HG02870 (cell line): ENCODE measurements around the gene RNF220.

Experiments
- ATAC-seq: cut with Tn5 transposase; IDR thresholded peaks from one replicate; pipeline ENCODE4 v1.9.1; 2021; ENCODE audit warnings: mild to moderate bottlenecking, moderate library complexity; ENCODE audit not compliant: unreplicated experiment

RNF220 gene

DNA sequence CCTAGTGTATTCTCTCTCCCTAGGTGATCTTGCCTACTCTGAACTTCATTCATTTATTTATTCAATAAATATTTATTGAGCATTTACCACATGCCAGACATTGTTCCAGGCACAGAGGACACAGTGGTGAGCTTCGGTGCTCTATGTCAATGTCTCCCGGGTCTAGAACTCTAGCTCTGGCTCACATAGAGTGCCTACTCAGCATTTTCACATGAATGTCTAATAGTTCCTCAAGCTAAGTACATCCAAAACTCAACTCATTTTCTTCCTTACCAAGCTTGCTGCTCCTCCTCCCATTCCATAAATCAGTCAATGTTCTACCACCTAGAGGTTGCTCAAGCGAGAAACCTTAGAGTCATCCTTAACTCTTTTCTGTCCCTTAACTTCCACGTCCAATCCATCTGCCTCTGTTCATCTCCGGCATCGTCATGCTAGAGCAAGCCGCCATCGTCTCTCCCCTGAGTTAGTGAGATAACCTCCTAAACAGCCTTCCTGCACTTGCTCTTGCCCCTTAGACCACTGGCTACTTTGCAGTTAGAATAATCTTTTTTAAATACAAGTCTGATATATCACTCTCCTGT lies 201.7 kb downstream of the RNF220 start:
- no peak for ATAC-seq

DNA sequence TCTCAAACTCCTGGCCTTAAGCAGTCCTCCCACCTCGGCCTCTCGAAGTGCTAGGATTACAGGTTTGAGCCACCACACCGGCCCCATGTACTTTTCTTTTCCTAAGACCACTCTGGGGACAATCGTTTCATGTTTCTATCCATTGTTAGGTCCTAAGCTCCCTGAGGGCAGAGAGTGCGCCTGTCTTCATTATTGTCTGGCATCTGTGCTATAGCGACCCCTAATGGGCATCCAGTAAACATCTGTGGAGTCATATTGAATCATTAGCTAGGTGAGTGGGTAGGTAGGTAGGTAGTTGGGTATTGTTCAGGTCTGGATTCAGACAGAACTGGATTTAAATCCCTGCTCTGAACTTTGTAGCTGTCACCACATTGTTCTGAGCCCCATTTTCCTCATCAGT lies 203.1 kb downstream of the RNF220 start:
- ATAC-seq, result no peak

DNA sequence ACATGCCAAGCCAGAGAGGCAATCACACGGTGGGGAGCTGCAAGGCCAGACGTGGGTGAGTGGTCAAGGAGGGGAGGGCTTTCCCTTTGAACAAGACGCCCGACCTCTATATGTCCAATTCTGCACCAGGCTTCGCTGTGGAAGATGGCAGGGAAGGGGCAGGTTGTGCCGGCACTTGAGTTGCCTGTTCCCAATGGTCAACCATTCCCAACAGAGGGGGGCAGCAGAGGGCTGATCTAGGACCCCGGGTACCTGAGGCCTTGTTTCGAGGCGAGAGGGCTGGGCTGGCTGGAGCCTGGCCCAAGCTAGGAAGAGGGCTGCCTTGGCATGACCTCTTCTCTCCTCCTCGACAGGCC lies 204.3 kb downstream of the RNF220 start:
- no peak for ATAC-seq

DNA sequence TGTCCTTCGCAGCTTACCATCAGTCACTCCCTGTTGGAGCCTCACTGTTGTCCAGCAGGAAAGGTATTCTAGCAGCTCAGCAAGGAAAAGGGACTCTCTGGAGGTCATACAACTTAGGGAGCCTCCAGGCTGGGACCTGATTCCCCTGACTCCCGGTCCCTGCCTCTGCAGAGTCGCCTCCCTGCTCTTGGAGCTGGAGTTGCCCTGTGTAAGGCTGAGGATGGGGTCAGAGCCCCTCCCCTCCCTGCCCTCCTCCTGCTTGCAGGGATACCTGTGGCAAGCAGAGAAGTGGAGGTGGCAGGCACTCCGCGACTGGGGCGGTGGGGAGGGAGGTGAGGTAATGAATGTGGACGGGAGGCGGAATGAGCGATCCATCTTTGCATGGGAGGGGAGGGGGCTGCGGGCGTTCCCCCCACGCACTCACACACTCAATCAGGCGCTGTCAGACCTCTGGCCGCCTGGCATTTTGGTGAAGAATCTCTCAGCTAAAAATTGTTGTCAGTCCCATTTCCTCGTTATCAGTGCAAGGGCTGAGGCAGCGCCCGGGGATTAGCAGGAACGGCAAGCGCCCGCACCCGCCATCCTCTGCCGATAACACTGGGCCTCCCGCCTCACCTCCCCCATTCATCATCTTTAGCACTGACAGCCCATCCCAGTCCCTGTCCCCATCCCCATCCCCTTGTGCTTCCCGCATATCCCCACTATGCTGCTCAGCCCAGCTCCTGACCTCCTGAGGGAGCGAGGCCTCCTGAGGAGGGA lies 204.9 kb downstream of the RNF220 start:
- ATAC-seq, result no peak

DNA sequence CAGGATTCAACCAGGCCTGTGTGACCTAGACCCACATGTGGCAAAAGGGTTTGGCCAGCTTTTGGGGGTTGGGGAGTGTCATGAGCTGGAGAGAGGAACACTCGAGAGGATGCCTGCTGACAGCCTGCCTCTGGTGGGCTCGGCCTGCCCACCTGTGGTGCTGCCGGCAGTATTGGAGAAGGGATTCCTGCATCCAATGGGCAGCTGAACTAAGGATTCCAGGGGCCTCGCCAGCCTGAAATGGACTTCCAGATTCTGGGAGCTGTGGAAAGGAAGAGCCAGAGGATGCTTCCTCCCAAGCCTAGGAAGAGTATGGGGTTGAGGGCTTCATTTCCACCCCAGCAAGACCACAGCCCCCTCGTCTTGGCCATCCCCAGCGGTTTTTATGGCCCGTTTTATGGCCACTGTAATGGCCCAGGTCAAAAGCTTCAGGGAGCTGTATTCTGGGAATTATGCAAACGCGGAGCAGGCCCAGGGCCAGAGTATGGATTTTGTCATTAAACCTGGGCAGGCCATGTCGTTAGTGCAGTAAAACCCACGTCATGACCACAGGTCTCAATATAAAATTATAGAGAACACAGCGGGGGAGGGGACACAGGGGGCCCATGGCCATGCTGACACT lies 205.6 kb downstream of the RNF220 start:
- no peak for ATAC-seq

DNA sequence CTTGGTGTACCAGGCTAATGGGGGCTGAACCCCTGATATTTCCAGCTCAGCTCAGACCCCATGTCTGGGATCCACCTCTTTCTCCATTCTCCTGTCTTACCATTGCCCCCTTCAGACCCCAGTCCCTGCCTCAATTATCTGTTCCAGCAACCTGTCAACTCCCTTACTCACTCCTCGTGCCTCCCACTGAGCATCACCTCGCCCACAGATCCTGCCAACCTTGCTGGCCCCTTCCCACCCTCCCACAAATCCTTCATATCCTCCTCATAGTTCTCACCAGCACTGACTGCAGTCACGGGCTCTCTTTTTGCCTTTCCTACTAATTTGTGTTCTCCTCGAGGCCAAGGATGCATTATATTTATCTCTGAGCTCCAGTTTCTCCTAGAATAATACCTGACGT lies 206.4 kb downstream of the RNF220 start:
- no peak for ATAC-seq

DNA sequence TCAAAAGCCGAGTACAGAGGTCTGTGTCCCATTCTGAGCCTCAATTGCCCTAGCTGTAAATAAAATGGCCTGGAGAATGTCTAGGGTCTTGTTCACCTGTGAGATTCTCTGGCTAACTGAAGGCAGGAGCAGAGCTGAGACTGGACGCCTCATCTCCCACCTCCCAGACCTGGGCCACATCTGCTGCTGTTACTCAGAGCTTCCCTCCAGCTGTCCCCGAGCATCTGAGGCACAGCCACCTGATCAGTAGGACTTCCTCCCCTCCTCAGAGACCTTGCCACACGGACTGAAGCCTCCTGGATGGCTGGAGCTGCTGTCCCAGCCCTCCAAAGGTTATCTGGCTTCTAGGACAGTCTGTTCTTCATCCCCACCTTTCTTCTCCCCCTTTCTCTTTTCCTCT lies 206.8 kb downstream of the RNF220 start:
- ATAC-seq, result no peak

DNA sequence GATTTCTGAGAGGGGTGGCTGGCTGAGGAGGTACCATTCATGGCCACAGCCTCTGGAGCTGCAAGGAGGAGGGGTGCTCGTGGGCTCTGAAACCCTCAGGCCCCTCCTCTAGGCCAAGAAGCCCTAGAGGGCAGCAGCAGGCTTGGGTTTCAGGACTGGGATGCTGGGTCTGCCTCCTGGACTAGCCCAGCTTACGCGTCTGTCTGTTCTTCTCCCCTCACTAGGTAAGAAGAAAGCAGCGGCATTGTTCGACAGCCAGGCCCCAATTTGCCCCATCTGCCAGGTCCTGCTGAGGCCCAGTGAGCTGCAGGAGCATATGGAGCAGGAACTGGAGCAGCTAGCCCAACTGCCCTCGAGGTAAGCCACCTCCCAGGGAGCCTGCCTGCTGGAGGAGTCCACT lies 208.9 kb downstream of the RNF220 start:
- ATAC-seq, result no peak

DNA sequence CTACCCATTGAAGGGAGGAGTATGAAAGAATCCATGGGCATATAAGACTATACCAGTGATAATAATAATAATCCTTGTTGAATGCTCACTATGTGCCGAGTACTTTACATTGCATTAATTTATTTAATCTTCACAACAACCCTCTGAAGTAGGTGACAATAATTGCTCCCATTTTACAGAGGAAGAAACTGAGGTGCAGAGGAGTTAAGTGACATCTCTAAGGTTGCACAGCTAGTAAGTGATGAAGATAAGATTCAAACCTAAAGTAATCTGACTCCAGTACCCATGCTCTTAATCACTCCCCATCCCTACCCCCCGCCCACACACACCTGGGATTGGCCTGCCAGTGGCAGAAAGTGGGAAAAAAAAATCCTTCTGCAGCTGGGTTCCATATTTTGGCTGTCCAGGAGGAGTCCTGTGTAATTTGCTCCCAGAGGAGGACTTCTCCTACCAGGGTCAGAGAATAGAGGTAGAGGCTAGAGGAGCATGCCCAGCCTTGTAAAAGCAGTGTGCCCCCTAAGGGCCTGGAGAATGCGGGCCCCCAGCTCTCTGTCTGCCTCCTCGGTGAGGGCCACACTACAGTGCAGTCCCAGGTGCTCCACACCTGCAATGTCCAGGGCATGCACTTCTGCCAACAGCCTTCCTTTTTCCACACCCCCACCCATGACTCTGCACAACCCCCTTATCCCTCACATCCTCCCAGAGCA lies 211.4 kb downstream of the RNF220 start:
- ATAC-seq, result no peak

DNA sequence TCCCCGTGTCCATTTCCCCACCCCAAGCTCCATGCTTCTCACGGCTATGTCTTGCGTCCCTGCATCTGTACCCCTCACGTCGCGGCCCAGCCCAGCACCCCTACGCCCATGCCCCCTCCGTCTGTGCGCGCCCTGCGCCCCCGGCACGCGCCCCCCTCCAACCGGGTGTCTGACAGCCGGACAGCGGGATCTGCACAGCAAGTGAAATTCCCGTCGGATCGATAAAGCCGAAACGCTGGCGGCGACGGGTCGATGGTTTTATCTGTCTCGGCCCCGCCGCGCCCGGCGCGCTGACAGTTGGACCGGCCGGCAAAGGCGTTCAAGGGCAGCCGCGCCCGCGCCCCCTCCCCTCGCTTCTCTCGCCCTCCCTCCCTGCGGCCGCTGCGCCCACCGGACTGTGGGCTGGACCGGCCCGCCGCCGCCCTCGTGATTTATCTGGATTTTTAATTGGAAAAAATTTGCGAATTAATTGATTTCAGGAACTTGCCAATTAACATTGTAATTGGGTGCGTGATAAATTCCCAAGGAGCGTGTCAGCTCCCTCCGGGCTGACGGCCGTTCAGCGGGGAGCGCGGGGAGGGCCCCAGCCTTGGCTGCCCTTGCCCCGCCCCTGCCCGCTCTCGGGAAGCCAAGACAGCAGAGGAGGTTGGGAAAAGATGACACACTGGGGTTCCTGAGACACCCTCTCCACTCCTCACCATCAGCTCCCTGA lies 212.1 kb downstream of the RNF220 start:
- ATAC-seq, result no peak

DNA sequence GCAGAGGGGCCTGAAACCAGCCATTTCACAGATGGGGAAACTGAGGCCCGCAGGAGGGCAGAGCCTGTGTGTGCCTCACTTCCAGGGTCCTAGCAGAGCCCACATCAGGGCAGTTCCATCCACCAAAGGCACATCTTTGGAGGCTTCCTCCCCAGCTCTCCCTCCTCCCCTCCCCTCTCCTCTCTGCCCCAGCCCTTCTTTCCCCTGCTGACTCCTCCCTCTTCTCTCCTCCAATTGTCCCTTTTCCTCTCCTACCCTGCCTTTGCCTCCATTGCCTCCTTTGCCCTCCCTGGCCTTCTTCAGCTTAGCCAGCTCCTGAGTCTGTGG lies 212.6 kb downstream of the RNF220 start:
- no peak for ATAC-seq

DNA sequence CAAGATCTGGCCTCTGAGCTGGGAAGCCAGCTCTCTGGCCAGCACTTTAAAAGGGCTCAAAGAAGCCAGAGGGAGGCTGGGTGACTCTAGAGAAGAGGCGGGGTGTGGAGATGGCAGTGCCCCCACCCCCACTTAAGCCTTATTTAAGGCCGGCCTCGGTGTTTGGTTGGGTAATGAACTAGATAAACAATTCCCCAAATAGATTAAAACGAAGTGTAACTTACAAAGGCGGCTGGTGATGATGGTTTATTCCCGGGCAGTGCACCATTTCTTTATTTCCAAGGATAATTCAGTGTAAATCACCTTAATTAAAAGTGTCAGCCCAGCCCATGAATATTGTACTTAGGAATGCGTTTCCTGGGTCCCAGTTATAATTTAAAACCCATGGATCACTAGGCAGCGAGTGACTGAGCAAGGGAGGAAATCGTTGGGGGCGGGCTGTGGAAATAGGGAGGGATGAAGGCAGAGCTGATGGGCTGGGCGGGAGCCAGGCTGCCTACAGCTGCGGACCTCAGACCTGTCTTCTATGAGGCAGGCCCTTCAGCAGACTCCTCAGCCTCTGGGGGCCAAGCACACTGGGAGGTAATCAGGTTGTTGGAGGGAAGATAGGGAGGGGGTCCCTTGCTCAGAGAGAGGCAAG lies 214.3 kb downstream of the RNF220 start:
- no peak for ATAC-seq

DNA sequence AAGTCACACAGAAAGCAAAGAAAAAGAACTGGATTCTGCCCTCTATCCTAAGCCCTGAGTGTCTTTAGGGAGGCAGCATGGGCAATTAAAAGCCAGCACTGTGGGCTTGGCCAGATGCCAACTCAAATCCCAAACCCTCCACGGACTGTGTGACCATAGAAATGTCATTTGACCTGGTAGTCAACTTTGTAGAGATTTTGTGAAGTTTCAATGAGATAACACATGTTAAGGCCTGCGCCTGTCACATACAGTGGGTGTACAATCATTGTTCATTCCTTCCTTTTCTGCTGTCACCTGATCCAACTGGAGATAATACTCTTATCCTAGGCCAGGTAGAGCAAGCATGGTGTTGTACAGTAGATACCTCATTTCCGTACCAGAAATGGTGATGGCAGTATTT lies 215.0 kb downstream of the RNF220 start:
- no peak for ATAC-seq

DNA sequence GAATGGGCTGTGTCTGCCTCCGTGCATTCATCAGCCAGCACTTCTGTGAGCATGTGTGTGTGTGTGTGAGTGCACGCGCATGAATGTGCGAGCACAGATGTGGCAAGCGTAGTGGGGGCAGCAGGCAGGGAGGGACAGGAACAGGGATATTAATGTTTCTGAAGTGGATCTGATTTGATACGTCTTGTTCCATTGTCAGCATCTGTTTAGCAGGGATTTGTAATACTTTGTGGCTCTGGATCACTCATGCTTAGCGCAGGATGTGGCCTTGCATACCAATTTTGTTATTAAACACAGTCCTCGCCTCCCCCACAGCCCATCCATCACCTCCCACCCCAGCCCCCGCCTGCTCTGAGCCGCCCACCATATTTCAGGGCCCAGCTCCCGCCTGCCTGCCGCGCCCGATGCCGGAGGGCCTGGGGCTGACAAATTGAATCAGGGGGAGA lies 216.8 kb downstream of the RNF220 start:
- no peak for ATAC-seq

DNA sequence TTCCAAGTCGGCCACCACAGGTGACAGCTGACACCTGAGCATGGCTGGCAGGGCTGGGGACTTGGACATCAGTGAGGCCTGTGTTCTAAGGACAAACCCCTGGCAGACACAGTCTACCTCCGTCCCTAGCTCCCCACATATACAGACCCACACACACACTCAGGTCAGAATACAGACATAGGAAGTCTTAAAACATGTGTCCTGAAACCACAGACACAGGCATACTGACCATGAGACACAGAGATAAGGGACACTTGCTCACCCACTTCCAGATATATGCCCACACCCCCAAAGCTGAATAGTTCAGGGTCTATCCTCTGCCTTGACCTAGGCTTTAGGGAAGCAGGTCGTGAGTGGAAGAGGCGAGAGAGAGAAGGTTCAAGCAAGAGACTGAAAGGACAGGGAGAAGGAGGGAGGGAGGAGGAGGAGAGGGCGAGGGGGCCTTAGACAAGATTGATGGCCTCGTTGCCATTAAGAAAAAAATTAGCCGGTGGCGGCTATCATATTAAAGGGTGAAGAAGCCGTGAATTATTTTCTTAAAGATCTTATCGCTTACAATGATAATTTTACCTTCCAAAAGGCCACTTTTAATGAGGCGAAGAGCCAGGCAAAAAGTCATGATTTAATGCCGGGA lies 219.3 kb downstream of the RNF220 start:
- no peak for ATAC-seq

DNA sequence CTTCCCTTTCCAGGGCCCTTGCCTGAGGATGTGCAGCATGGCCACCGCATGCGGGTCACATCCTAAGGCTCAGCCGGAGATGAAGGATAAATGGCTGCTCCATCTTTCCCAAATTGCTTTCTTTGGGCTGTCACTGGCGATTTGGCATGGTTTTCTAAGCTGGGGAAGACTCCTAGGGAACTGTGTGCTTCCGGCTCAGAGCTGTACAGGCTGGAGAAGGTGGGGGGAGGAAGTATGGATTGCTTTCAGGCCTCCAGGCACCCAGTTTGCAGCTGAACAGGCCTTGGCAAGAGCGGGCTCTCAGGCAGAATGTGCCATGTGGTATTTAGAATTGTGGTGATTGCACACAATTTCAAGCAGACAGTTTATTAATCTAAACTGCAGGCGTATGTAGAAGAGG lies 220.3 kb downstream of the RNF220 start:
- ATAC-seq, result no peak

DNA sequence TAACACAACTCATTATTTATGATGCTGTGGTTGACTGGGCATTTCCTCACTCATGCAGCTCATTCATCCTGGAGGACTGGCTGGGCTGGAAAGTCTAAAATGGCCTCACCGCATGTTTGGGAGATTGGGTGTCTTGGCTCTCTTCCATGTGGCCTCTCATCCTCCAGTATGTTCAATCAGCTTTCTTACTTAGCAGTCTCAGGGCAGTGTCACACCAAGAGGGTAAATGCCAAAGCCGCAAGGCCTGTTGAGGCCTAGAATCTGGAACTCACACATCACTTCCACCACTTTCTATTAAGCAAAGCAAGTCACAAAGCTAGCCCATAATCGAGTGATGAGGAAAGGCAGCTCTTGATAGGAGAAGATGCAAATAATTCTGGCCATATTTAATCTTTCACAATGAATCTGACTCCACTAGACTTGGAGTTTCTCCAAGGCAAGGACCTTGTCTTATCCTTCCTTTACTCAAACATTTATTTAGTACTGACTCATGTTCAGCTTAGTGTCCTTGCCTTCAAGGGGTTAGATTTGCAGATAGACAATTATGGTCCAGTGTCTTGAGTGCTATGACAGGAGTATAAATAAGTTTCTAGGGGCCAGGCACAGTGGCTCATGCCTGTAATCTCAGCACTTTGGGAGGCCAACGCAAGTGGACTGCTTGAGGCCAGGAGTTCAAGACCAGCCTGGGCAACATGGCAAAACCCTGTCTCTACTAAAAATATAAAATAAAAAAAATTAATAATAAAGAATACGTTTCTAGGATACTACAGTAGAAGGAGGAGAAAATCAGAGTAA lies 224.1 kb downstream of the RNF220 start:
- no peak for ATAC-seq

DNA sequence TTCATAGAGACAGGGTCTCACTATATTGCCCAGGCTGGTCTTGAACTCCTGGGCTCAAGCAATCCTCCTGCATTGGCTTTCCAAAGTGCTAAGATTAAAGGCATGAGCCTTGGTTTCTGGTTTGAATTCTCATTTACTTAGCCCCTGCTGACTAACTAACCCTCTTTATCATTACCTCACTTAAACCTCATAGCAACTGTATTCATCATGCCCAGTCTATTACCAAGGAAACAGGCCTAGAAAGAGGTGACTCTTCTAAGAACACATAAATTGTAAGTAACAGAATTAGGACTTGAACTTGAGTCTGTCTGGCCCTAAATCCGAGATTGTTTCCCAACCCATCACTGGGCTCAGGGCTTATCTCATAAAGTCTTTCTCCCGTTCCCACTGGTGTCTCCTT lies 225.1 kb downstream of the RNF220 start:
- no peak for ATAC-seq

DNA sequence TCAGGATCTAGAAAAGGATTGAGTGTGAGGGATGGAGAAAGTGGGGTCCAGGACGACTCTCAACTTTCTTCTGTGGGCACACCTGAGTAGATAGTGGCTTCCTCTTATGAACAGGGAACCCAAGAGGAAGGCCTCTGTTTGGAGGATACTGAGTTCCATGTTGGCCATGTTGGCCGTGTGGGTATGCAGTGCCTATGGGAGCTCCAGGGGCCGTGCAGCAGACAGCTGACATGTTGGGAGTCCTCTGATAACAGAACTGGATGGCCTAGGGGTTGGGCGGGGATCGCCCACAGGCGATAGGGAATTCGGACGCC lies 226.2 kb downstream of the RNF220 start:
- no peak for ATAC-seq
